Neuronal stem cell (in vitro differentiated cells): ENCODE data around the gene NEUROD4.

Source experiments
- DNase-seq: peaks from one replicate; pipeline ENCODE4 v3.0.0-alpha.2; 2013; ENCODE audit warnings: low spot score
- H2AFZ ChIP-seq: one replicate; pipeline ENCODE4 v1.6.1; 2013; ENCODE audit warnings: mild to moderate bottlenecking, low read length, inconsistent platforms
- H2AK5ac ChIP-seq: 2 replicates; pipeline ENCODE4 v1.6.1; 2013; ENCODE audit warnings: low read depth, mild to moderate bottlenecking, inconsistent platforms, low read length, moderate library complexity, mixed read lengths
- H2BK120ac ChIP-seq: 2 replicates; pipeline ENCODE4 v1.6.1; 2013; ENCODE audit warnings: low read depth, mild to moderate bottlenecking, inconsistent platforms, low read length, moderate library complexity, mixed read lengths
- H2BK12ac ChIP-seq: one replicate; pipeline ENCODE4 v1.6.1; 2013; ENCODE audit warnings: low read length, inconsistent platforms
- H2BK15ac ChIP-seq: 2 replicates; pipeline ENCODE4 v1.6.1; 2013; ENCODE audit warnings: mild to moderate bottlenecking, low read length, inconsistent platforms, mixed read lengths
- H2BK5ac ChIP-seq: one replicate; pipeline ENCODE4 v1.6.1; 2013; ENCODE audit warnings: inconsistent platforms, mild to moderate bottlenecking, low read length, moderate library complexity
- H3K14ac ChIP-seq: one replicate; pipeline ENCODE4 v1.6.1; 2013; ENCODE audit warnings: low read length, inconsistent platforms
- H3K18ac ChIP-seq: 2 replicates; pipeline ENCODE4 v1.6.1; 2013; ENCODE audit warnings: low read length, inconsistent platforms
- H3K23ac ChIP-seq: 2 replicates; pipeline ENCODE4 v1.6.1; 2013; ENCODE audit warnings: low read depth, mild to moderate bottlenecking, mixed read lengths, low read length, inconsistent platforms; ENCODE audit not compliant: poor library complexity
- H3K27ac ChIP-seq: replicated peaks from 3 replicates; pipeline ENCODE4 v1.5.1; 2013; ENCODE audit warnings: low read length, inconsistent platforms
- H3K27me3 ChIP-seq, 3 experiments: 2 replicates each; pipeline ENCODE4 v1.6.1; 2013; ENCODE audit warnings: low read length in 3 of 3, mild to moderate bottlenecking in 2 of 3, inconsistent platforms in 1 of 3, low read depth in 1 of 3, mixed read lengths in 1 of 3, moderate library complexity in 1 of 3; ENCODE audit not compliant: control insufficient read depth in 3 of 3, insufficient read depth in 3 of 3
- H3K36me3 ChIP-seq, 2 donors: replicated peaks in 1 of 2; 2 replicates each; pipeline ENCODE4 v1.6.1; 2013; ENCODE audit warnings: low read length in 2 of 2; ENCODE audit not compliant: control insufficient read depth in 2 of 2, insufficient read depth in 2 of 2
- H3K4ac ChIP-seq: 2 replicates; pipeline ENCODE4 v1.6.1; 2013; ENCODE audit warnings: inconsistent platforms, mild to moderate bottlenecking, low read length, moderate library complexity
- H3K4me1 ChIP-seq, 2 donors: 1 replicate in 1 of 2; 2 replicates in 1 of 2; pipeline ENCODE4 v1.6.1; 2013; ENCODE audit warnings: low read length in 2 of 2, low read depth in 1 of 2; ENCODE audit not compliant: control insufficient read depth in 2 of 2, insufficient read depth in 1 of 2
- H3K4me2 ChIP-seq: one replicate; pipeline ENCODE4 v1.6.1; 2013; ENCODE audit warnings: mild to moderate bottlenecking, low read length, inconsistent platforms; ENCODE audit not compliant: insufficient read depth, poor library complexity, severe bottlenecking
- H3K4me3 ChIP-seq, 2 donors: 2 replicates each; pipeline ENCODE4 v1.5.1; 2013; ENCODE audit warnings: low read length in 2 of 2, mild to moderate bottlenecking in 2 of 2, inconsistent platforms in 1 of 2, moderate library complexity in 1 of 2
- H3K79me1 ChIP-seq: one replicate; pipeline ENCODE4 v1.6.1; 2013; ENCODE audit warnings: low read depth, mild to moderate bottlenecking, inconsistent platforms, low read length, moderate library complexity
- H3K9ac ChIP-seq: one replicate; pipeline ENCODE4 v1.6.1; 2013; ENCODE audit warnings: mild to moderate bottlenecking, low read depth, low read length, inconsistent platforms; ENCODE audit not compliant: poor library complexity
- H3K9me3 ChIP-seq, 2 donors: replicated peaks in 1 of 2; 2 replicates each; pipeline versions ENCODE3 to v1.6.1; 2013; ENCODE audit warnings: low read length in 2 of 2, mild to moderate bottlenecking in 2 of 2, inconsistent platforms in 1 of 2, low read depth in 1 of 2, mixed read lengths in 1 of 2, moderate library complexity in 1 of 2; ENCODE audit not compliant: control insufficient read depth in 2 of 2, insufficient read depth in 1 of 2
- H4K8ac ChIP-seq: one replicate; pipeline ENCODE4 v1.6.1; 2013; ENCODE audit warnings: low read depth, mild to moderate bottlenecking, inconsistent platforms, low read length, moderate library complexity
- H4K91ac ChIP-seq: one replicate; pipeline ENCODE4 v1.6.1; 2013; ENCODE audit warnings: low read length, low read depth, mild to moderate bottlenecking, inconsistent platforms; ENCODE audit not compliant: poor library complexity
- WGBS, 2 donors: extraction: QIAGEN DNeasy Blood & Tissue Kit; methylation state at CpG; one replicate each; pipeline ENCODE4 v1.1.7; 2013; ENCODE audit warnings: missing lambda C conversion rate in 2 of 2, mixed read lengths in 1 of 2; ENCODE audit not compliant: insufficient read length in 2 of 2, insufficient replicate concordance in 1 of 2; ENCODE audit errors: extremely low coverage in 2 of 2; 5-methylcytosine and 5-hydroxymethylcytosine counted together

NEUROD4 gene

GRCh38 chr12:55049676-55050075, 29.9 kb downstream of the NEUROD4 start:
- Histone ChIP-seq H2BK5ac (no peak overlapping the region), H3K4me3 (no peak overlapping the region), H3K27ac (no peak overlapping the region), H3K18ac (peak overlapping the region; percentile 44), H2BK15ac (no peak overlapping the region), H3K9me3 (no peaks in the 10 kb centered on the region), H3K4me2 (no peak overlapping the region), H4K8ac (no peak overlapping the region), H2BK120ac (no peak overlapping the region), H3K9ac (no peak overlapping the region), H3K36me3 (no peaks in the 10 kb centered on the region), H3K23ac (no peak overlapping the region), H3K4ac (no peak overlapping the region), H3K27me3 (no peaks in the 10 kb centered on the region), H3K4me1 (peaks cover 0 to 4% of the 10 kb centered on the region in 2 donors), H3K14ac (no peak overlapping the region), H4K91ac (no peak overlapping the region), H2AFZ (no peak overlapping the region), H3K79me1 (no peaks in the 10 kb centered on the region), H2BK12ac (no peak overlapping the region), H2AK5ac (peak overlapping the region; percentile 6)
- WGBS, 2 donors = no CpG with 5 or more reads among the region's 16 CpGs
- DNase-seq = no peak

- H2AK5ac ChIP-seq = no peak overlapping the region
- no peak overlapping the region for H3K23ac ChIP-seq
- no peak overlapping the region for H4K91ac ChIP-seq
- no peaks in the 10 kb centered on the region for H3K27me3 ChIP-seq
- no peak overlapping the region for H2AFZ ChIP-seq
- H3K9me3 ChIP-seq = no peaks in the 10 kb centered on the region
- H3K4me3 ChIP-seq = no peak overlapping the region
- peaks cover 0 to 4% of the 10 kb centered on the region in 2 donors for H3K4me1 ChIP-seq
- DNase-seq = no peak
- no peak overlapping the region for H2BK120ac ChIP-seq
- no peaks in the 10 kb centered on the region for H3K79me1 ChIP-seq
- no peak overlapping the region for H2BK12ac ChIP-seq
- no peak overlapping the region for H2BK5ac ChIP-seq
- H3K36me3 ChIP-seq = no peaks in the 10 kb centered on the region
- H3K4ac ChIP-seq = no peak overlapping the region
- H4K8ac ChIP-seq = no peak overlapping the region
- H3K4me2 ChIP-seq = no peak overlapping the region
- H3K18ac ChIP-seq = no peak overlapping the region
- WGBS, 2 donors = no CpG with 5 or more reads among the region's 7 CpGs
- no peak overlapping the region for H3K14ac ChIP-seq
- H3K27ac ChIP-seq = no peak overlapping the region
- H3K9ac ChIP-seq = no peak overlapping the region
- no peak overlapping the region for H2BK15ac ChIP-seq
Measured at GRCh38 chr12:55051197-55051947, 31.6 kb downstream of the NEUROD4 start.

- no peak overlapping the region for H4K8ac ChIP-seq
- H3K9me3 ChIP-seq = no peaks in the 10 kb centered on the region
- H2BK120ac ChIP-seq = no peak overlapping the region
- no peaks in the 10 kb centered on the region for H3K79me1 ChIP-seq
- H3K4ac ChIP-seq = no peak overlapping the region
- no peak overlapping the region for H3K14ac ChIP-seq
- no peak overlapping the region for H2BK5ac ChIP-seq
- H2AFZ ChIP-seq = no peak overlapping the region
- peaks cover 0 to 9% of the 10 kb centered on the region in 2 donors for H3K4me1 ChIP-seq
- H2BK12ac ChIP-seq = no peak overlapping the region
- H3K36me3 ChIP-seq = no peaks in the 10 kb centered on the region
- H3K9ac ChIP-seq = no peak overlapping the region
- H2BK15ac ChIP-seq = no peak overlapping the region
- H3K27me3 ChIP-seq = peaks cover 0 to 3% (median 0%) of the 10 kb centered on the region in 3 experiments
- no peak overlapping the region for H3K23ac ChIP-seq
- no CpG with 5 or more reads among the region's 5 CpGs for WGBS, 2 donors
- H4K91ac ChIP-seq = no peak overlapping the region
- H2AK5ac ChIP-seq = no peak overlapping the region
- H3K18ac ChIP-seq = no peak overlapping the region
- H3K4me3 ChIP-seq = peak overlapping the region in 1 of 2 donors; percentile 24
- no peak overlapping the region for H3K27ac ChIP-seq
- no peak overlapping the region for H3K4me2 ChIP-seq
- DNase-seq = no peak
Measured at GRCh38 chr12:55057481-55057880, 37.7 kb downstream of the NEUROD4 start.

- Histone ChIP-seq H4K8ac (no peak overlapping the region), H3K9ac (no peak overlapping the region), H3K79me1 (no peaks in the 10 kb centered on the region), H3K4me1 (peaks cover 0 to 9% of the 10 kb centered on the region in 2 donors), H2BK5ac (no peak overlapping the region), H3K18ac (no peak overlapping the region), H3K4me2 (no peak overlapping the region), H2BK120ac (no peak overlapping the region), H2BK15ac (no peak overlapping the region), H3K27ac (no peak overlapping the region), H3K36me3 (no peaks in the 10 kb centered on the region), H2AK5ac (no peak overlapping the region), H3K4ac (no peak overlapping the region), H2BK12ac (no peak overlapping the region), H3K14ac (no peak overlapping the region), H3K4me3 (no peak overlapping the region), H4K91ac (no peak overlapping the region), H3K9me3 (no peaks in the 10 kb centered on the region), H2AFZ (no peak overlapping the region), H3K23ac (no peak overlapping the region), H3K27me3 (peaks cover 0 to 3% (median 0%) of the 10 kb centered on the region in 3 experiments)
- 100% methylated on average over 1 of the region's 1 CpG; no CpG with 5 or more reads in 1 of the 2 donors for WGBS, 2 donors
- DNase-seq = no peak
Measured at GRCh38 chr12:55058082-55058481, 38.3 kb downstream of the NEUROD4 start.
